GM15510 (cell line): ENCODE results near the gene STX16.

ENCODE experiments used
- POLR2A ChIP-seq: IDR thresholded peaks from 3 replicates; pipeline ENCODE4 v1.6.1; 2011; ENCODE audit warnings: borderline replicate concordance; ENCODE audit not compliant: insufficient read length; ENCODE audit errors: extremely low read depth

STX16 gene

DNA sequence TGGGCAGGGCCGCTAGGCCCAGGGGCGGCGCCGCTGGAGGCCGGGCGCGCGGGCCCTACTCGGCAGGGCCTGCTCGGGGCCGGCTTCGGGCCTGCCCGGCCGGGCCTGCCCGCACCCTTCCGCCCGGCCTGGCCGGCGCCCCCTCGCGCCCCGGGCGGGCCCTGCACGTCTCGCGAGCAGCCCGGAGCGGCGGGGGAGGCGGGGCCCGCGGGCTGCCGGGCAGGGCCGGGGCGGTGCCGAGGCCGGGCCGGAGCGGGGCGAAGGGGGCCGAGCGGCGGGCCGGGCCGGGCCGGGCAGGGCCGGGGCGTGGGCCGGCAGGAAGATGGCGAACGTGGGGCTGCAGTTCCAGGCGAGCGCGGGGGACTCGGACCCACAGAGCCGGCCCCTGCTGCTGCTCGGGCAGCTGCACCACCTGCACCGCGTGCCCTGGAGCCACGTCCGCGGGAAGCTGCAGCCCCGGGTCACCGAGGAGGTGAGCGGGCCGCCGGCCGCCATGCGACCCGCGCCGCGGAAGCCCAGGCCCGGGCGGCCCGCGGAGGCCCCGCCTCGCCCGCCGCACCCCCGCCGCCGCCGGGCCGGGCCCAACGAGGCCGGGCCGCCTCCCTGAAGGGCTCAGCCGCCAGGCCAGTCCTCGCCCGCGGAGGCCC lies 41.6 kb downstream of the STX16 start, which contains the start of gene NPEPL1:
Gene NPEPL1, plus strand, starts transcription at position 222 of the 647 bp plus-strand sequence. Its CDS starts 101 bp downstream, at position 323.
- TF ChIP-seq POLR2A = peak; percentile 33

- no peak for TF ChIP-seq POLR2A
Observed at GRCh38 chr20:58693226-58694006, 42.3 kb downstream of the STX16 start.

DNA sequence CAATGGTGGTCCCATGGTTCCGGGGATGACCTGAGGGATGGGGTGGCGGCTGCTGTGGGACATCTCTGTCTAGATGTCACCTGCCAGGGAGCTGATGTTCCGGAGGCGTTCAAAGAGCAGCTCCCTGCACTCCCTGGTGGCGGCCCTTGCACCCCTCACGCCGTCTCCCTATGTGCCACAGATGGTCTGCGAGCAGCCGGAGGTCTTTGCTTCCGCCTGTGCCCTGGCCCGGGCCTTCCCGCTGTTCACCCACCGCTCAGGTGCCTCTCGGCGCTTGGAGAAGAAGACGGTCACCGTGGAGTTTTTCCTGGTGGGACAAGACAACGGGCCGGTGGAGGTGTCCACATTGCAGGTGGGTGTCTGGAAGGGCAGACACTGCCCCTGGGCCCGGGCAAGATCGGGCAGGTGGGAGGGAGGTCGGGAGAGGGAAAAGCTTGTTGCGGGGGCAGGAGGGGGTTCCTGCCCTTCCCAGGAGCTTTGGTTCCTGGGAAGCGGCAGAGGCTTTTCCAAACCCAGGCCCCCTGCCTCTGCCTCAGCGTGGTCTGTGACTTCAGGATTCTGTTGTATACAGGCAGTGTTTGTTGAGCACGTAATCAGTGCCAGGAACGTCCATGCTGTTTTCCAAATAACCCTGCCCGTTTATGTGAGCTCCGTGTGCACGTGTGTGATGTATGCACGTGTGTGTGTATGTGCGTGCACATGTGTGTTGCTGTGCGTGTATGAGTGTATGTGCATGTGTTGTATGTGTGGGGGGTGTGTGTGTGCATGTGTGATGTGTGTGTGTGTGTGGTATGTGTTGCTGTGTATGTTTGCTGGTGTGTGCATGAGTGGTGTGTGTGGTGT lies 43.4 kb downstream of the STX16 start:
- no peak for TF ChIP-seq POLR2A

DNA sequence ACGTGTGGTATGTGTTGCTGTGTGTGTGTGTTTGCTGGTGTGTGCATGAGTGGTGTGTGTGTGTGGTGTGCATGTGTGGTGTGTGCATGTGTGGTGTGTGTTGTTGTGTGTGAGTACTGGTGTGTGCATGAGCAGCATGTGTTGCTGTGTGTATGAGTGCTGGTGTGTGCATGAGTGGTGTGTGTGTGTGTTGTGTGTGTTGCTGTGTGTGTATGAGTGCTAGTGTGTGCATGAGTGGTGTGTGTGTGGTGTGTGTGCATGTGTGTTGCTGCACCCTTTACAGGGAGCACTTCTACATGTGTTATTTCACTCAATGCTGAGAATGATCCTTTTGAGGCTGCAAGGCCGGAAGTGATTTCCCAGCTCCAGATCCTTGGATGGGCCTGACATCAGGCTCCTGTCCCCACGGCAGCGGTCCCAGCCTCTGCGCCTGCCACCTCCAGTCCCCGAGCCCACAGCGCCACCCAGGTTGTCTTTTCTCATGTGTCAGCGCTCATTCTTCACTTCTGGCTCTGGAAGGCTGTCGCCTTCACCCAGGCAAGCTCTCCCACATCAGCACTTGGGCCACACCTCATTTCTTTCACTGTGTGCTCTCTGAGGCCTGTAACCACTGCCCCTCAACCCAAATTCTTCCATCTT lies 44.1 kb downstream of the STX16 start:
- TF ChIP-seq POLR2A = no peak

DNA sequence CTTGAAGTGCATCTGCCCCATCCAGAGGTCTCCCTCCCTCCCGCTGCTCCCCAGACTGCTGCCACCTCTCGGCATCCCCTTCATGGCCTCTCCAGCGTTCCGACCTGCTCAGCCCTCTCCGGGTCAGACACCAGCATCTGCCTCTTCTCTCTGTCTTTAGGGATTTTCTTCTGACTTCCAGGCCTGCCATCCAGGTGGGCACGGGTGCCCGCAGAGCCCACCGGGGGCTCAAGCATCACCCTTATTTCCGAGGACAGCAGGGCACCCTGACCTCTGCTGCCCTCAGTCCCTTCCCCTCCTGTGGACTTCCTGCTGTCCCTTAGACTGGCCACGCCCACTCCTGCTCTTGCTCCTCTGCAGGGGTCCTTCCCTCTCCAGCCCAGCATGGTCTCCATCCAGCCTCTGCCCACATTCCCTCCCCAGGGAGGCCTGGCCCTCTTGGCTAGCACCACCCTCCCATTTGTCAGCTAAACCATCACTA lies 44.9 kb downstream of the STX16 start:
- no peak for TF ChIP-seq POLR2A

- no peak for TF ChIP-seq POLR2A
Observed at GRCh38 chr20:58696411-58696961, 45.4 kb downstream of the STX16 start.

GRCh38 chr20:58697201-58697866 lies 46.3 kb downstream of the STX16 start:
- no peak for TF ChIP-seq POLR2A

- TF ChIP-seq POLR2A = no peak
Observed at GRCh38 chr20:58697867-58698703, 47.0 kb downstream of the STX16 start.

- TF ChIP-seq POLR2A = no peak
Observed at GRCh38 chr20:58698741-58699622, 47.9 kb downstream of the STX16 start.

GRCh38 chr20:58699623-58700107 lies 48.6 kb downstream of the STX16 start:
- no peak for TF ChIP-seq POLR2A

GRCh38 chr20:58700121-58700821 lies 49.2 kb downstream of the STX16 start:
- no peak for TF ChIP-seq POLR2A
